ENCODE results near the gene RNLS. TPM values are rescaled to one million over a fixed set of nuclear protein-coding genes. Genes with fewer than 3 reads are reported as not detected.

The RNLS gene
- total RNA-seq, 1 experiment from 2014 or later = 8.1 TPM

GRCh38 chr10:88226071-88226659 lies 357.0 kb downstream of the RNLS start:
- Histone ChIP-seq H3K4me1 (ENCODE audit: insufficient read depth, low read length, poor library complexity, severe bottlenecking) (no peaks in the 10 kb centered on the region), H3K4me3 (ENCODE audit: low read depth, low read length, poor library complexity, severe bottlenecking) (no peak overlapping the region), H3K36me3 (ENCODE audit: insufficient read depth, low read length, poor library complexity, severe bottlenecking) (no peaks in the 10 kb centered on the region), H3K27me3 (replicated peaks; ENCODE audit: insufficient read depth, low read depth, low read length, poor library complexity) (no peaks in the 10 kb centered on the region), H3K9me3 (ENCODE audit: low read depth, low read length, poor library complexity, severe bottlenecking) (no peaks in the 10 kb centered on the region), H3K27ac (ENCODE audit: low read depth, low read length, poor library complexity, severe bottlenecking) (no peak overlapping the region)
- ChIA-PET POLR2A (ENCODE audit: low non-redundant PET) (interaction anchor here (0.6 kb wide), 1 partner anchor 344 kb away, joined by 3 read pairs; no protein-coding TSS in a partner anchor), CTCF (no interaction called here)
- DNase-seq (ENCODE audit: low spot score) = no peak
- intact Hi-C loops (cut with micrococcal nuclease; ENCODE audit: unreplicated experiment) = no loop called here
- TF ChIP-seq CTCF (conservative IDR thresholded peaks at IDR 0.05; ENCODE audit: low read depth, low read length) (no peak), EZH2 (IDR thresholded peaks at IDR 0.05; ENCODE audit: borderline replicate concordance, low read depth, low read length, poor library complexity, severe bottlenecking) (no peak)
- no TSS peak for BruUV-seq (replicated peaks)

Other genes with a start within 250 kb of the RNLS start
- 0.11 TPM in 1 of 2 replicates, not detected in the other for gene LIPJ, start 3.4 kb upstream of the RNLS start, total RNA-seq (2021)
- gene LIPF, start 81.1 kb upstream of the RNLS start, total RNA-seq (2021) = not detected in 2 replicates
- not detected in 2 replicates for gene LIPK, start 122.9 kb upstream of the RNLS start, total RNA-seq (2021)
- not detected in 2 replicates for gene LIPN, start 176.7 kb upstream of the RNLS start, total RNA-seq (2021)
- gene LIPM, start 219.4 kb upstream of the RNLS start, total RNA-seq (2021) = not detected in 2 replicates

Data from A673 (cell line).